Measurements from ENCODE around the gene PPP1R15B.

- TF ChIP-seq CTCF (conservative IDR thresholded peaks at IDR 0.05; ENCODE audit: low read depth, low read length), result no peak
- TF ChIP-seq SMC3 (IDR thresholded peaks at IDR 0.05; ENCODE audit: low read depth, low read length), result no peak
- no peak for TF ChIP-seq POLR2A (IDR thresholded peaks at IDR 0.05; ENCODE audit: low read depth, low read length)
- TF ChIP-seq FOS (IDR thresholded peaks at IDR 0.05; ENCODE audit: low read depth, low read length), result no peak
- TF ChIP-seq RAD21 (IDR thresholded peaks at IDR 0.05; ENCODE audit: low read length), result no peak
- TF ChIP-seq MXI1 (IDR thresholded peaks at IDR 0.05; ENCODE audit: borderline replicate concordance, low read depth, low read length), result no peak
- TF ChIP-seq BHLHE40 (IDR thresholded peaks at IDR 0.05; ENCODE audit: low read depth, low read length), result no peak
- TF ChIP-seq MAFK (IDR thresholded peaks at IDR 0.05; ENCODE audit: low read depth, low read length), result no peak
- TF ChIP-seq RFX5 (IDR thresholded peaks at IDR 0.05; ENCODE audit: low read depth, low read length), result no peak
- TF ChIP-seq USF2 (IDR thresholded peaks at IDR 0.05; ENCODE audit: low read depth, low read length), result no peak
- TF ChIP-seq RCOR1 (IDR thresholded peaks at IDR 0.05; ENCODE audit: insufficient replicate concordance, low read length), result no peak
- TF ChIP-seq CEBPB (IDR thresholded peaks at IDR 0.05; ENCODE audit: low read depth, low read length), result no peak
Observed at GRCh38 chr1:204454476-204454875, 42.9 kb upstream of the PPP1R15B start.
